PC-3 (cell line): ENCODE results near the gene CNTNAP2. TPM values are rescaled to one million over a fixed set of nuclear protein-coding genes. Genes with fewer than 3 reads are reported as not detected.
A peak's percentile ranks its signal among the peaks of the same experiment; 100 is the strongest.

Source experiments
- ATAC-seq: fragments of 200-7000 bp; cut with Tn5 transposase; 2 replicates; pipeline ENCODE4 v1.9.1; 2020; ENCODE audit warnings: mild to moderate bottlenecking, moderate library complexity
- BruUV-seq: library from RNA; stranded (reverse); fragments of 400-500 nt; replicated peaks from 2 replicates; lab custom pipeline; 2021; lab: Mats Ljungman, UMichigan
- CTCF ChIA-PET: fragments of 300-600 bp; sonication (Branson Sonifier 250); formaldehyde crosslinking; loops from one replicate; lab custom pipeline; 2022; ENCODE audit warnings: antibody characterized with exemption; lab: Charles Lee
- POLR2A ChIA-PET: fragments of 300-600 bp; sonication (Branson Sonifier 250); formaldehyde crosslinking; loops from one replicate; lab custom pipeline; 2022; ENCODE audit warnings: antibody characterized with exemption; ENCODE audit not compliant: unreplicated experiment; lab: Charles Lee
- DNase-seq: peaks from one replicate; pipeline ENCODE4 v3.0.0-alpha.2; 2015
- H2AFZ ChIP-seq: fragments of 300-600 bp; sonication (generic); 2 replicates; pipeline ENCODE4 v1.6.0; 2016; ENCODE audit warnings: antibody characterized with exemption, low read length
- H3F3A ChIP-seq: fragments of 300-600 bp; sonication (generic); one replicate; pipeline ENCODE4 v1.6.0; 2017; ENCODE audit warnings: antibody characterized with exemption, low read length, control low read depth, mild to moderate bottlenecking; ENCODE audit not compliant: unreplicated experiment
- H3K27ac ChIP-seq: fragments of 300-600 bp; sonication (generic); 2 replicates; pipeline ENCODE4 v1.5.1; 2016; ENCODE audit warnings: mild to moderate bottlenecking, low read length
- H3K27me3 ChIP-seq: fragments of 300-600 bp; sonication (generic); 2 replicates; pipeline ENCODE4 v1.6.1; 2016; ENCODE audit warnings: low read length, mixed read lengths
- H3K36me3 ChIP-seq: fragments of 300-600 bp; sonication (generic); 2 replicates; pipeline ENCODE4 v1.6.1; 2016; ENCODE audit warnings: low read depth, mixed run types, low read length, mixed read lengths
- H3K4me1 ChIP-seq: fragments of 300-600 bp; sonication (generic); 2 replicates; pipeline ENCODE4 v1.5.1; 2016; ENCODE audit warnings: low read length; ENCODE audit not compliant: insufficient read depth
- H3K4me2 ChIP-seq: fragments of 300-600 bp; sonication (generic); 2 replicates; pipeline ENCODE4 v1.6.0; 2016; ENCODE audit warnings: low read length
- H3K4me3 ChIP-seq: fragments of 300-600 bp; sonication (generic); 2 replicates; pipeline ENCODE4 v1.5.1; 2016; ENCODE audit warnings: mild to moderate bottlenecking, low read length, mixed read lengths
- H3K79me2 ChIP-seq: fragments of 300-600 bp; sonication (generic); 2 replicates; pipeline ENCODE4 v1.6.1; 2017; ENCODE audit warnings: low read length, mixed read lengths
- H3K9ac ChIP-seq: fragments of 300-600 bp; sonication (generic); 2 replicates; pipeline ENCODE4 v1.6.0; 2016; ENCODE audit warnings: mild to moderate bottlenecking, low read length
- H3K9me2 ChIP-seq: fragments of 300-600 bp; sonication (generic); replicated peaks from 2 replicates; pipeline ENCODE4 v1.6.1; 2016; ENCODE audit warnings: mixed run types, low read length, mixed read lengths
- H3K9me3 ChIP-seq: fragments of 300-600 bp; sonication (generic); 2 replicates; pipeline ENCODE4 v1.6.1; 2016; ENCODE audit warnings: low read length, mixed read lengths
- H4K20me1 ChIP-seq: fragments of 300-600 bp; sonication (generic); 2 replicates; pipeline ENCODE4 v1.6.1; 2016; ENCODE audit warnings: low read length, mixed read lengths
- EZH2 ChIP-seq: fragments of 300-600 bp; sonication (generic); IDR thresholded peaks from one replicate; pipeline ENCODE4 v1.6.1; 2017; ENCODE audit warnings: antibody characterized with exemption, mild to moderate bottlenecking, low read length; ENCODE audit not compliant: unreplicated experiment
- EZH2phosphoT487 ChIP-seq: fragments of 300-600 bp; sonication (generic); IDR thresholded peaks from 2 replicates; pipeline ENCODE4 v1.6.1; 2018; ENCODE audit warnings: mild to moderate bottlenecking, antibody characterized with exemption, low read length, borderline replicate concordance
- intact Hi-C: fragments of 100-400 bp; cut with micrococcal nuclease; formaldehyde crosslinking; loops from 2 replicates; pipeline ENCODE4 v1.9.0; 2023
- total RNA-seq: library from RNA; depleted of rRNA; stranded (reverse); fragments of >200 nt; gene quantifications from 2 replicates; pipeline ENCODE4 v1.2.3, GENCODE V29; 2014
- TF ChIP-seq, protein P1 (sequence below): fragments of 300-600 bp; sonication (generic); conservative IDR thresholded peaks from 2 replicates; pipeline ENCODE4 v1.5.1; 2017; ENCODE audit warnings: antibody characterized with exemption, low read depth, mild to moderate bottlenecking, low read length

Gene CNTNAP2
- total RNA-seq, 1 experiment from 2014 or later, result 1.5 TPM

DNA sequence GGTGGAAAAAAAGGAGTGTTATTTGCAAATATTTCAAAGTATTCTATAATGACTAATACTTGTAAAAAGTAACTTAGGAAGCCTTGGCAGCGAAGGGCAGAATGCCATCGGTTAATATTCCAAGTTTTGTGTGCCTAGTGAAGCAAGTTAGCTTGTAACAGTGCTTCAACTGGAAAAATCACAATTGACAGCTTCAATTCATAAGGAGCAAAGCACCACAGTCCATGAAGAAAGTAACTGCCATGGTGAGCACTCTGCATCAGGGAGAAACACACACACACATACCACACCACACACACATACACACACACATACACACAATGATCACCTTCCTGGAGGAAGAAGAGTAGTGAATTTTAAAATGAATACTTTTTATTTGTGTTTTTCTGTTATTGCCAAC lies 298.3 kb downstream of the CNTNAP2 start:
- Histone ChIP-seq H2AFZ (no peak overlapping the region), H3K79me2 (no peaks in the 10 kb centered on the region), H3K9ac (no peak overlapping the region), H3K4me3 (no peak overlapping the region), H3K4me1 (peaks cover 23% of the 10 kb centered on the region), H3K27me3 (no peaks in the 10 kb centered on the region), H3K4me2 (peak overlapping the region; percentile 41; the same call in 1 of the 2 replicates), H3K9me3 (no peaks in the 10 kb centered on the region), H3K27ac (peak overlapping the region; percentile 32; the same call in 1 of the 2 replicates), H3F3A (no peaks in the 10 kb centered on the region), H3K36me3 (no peaks in the 10 kb centered on the region), H3K9me2 (no peaks in the 10 kb centered on the region), H4K20me1 (no peaks in the 10 kb centered on the region)
- CTCF ChIA-PET, result no interaction called here
- peak; percentile 61 for ATAC-seq
- intact Hi-C loops, result loop anchor here (1.0 to 5.0 kb wide), 5 partner anchors 48 to 316 kb away; partner anchors contain the start of gene CNTNAP2
- POLR2A ChIA-PET, result interaction anchor here (0.6 kb wide), 1 partner anchor 299 kb away, joined by 3 read pairs; no protein-coding TSS in a partner anchor
- peak; percentile 53 for DNase-seq
- BruUV-seq, result no TSS peak
- TF ChIP-seq, protein P1, sequence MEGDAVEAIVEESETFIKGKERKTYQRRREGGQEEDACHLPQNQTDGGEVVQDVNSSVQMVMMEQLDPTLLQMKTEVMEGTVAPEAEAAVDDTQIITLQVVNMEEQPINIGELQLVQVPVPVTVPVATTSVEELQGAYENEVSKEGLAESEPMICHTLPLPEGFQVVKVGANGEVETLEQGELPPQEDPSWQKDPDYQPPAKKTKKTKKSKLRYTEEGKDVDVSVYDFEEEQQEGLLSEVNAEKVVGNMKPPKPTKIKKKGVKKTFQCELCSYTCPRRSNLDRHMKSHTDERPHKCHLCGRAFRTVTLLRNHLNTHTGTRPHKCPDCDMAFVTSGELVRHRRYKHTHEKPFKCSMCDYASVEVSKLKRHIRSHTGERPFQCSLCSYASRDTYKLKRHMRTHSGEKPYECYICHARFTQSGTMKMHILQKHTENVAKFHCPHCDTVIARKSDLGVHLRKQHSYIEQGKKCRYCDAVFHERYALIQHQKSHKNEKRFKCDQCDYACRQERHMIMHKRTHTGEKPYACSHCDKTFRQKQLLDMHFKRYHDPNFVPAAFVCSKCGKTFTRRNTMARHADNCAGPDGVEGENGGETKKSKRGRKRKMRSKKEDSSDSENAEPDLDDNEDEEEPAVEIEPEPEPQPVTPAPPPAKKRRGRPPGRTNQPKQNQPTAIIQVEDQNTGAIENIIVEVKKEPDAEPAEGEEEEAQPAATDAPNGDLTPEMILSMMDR, result no peak
- no peak for TF ChIP-seq EZH2
- no peak for TF ChIP-seq EZH2phosphoT487

GRCh38 chr7:146417176-146417575 lies 300.6 kb downstream of the CNTNAP2 start:
- BruUV-seq, result no TSS peak
- Histone ChIP-seq H3K4me1 (peaks cover 23% of the 10 kb centered on the region), H3K79me2 (no peaks in the 10 kb centered on the region), H3F3A (no peaks in the 10 kb centered on the region), H3K4me3 (no peak overlapping the region), H3K9me2 (no peaks in the 10 kb centered on the region), H3K4me2 (no peak overlapping the region), H4K20me1 (no peaks in the 10 kb centered on the region), H2AFZ (no peak overlapping the region), H3K36me3 (no peaks in the 10 kb centered on the region), H3K9me3 (no peaks in the 10 kb centered on the region), H3K27me3 (no peaks in the 10 kb centered on the region), H3K27ac (no peak overlapping the region), H3K9ac (no peak overlapping the region)
- POLR2A ChIA-PET, result no interaction called here
- CTCF ChIA-PET, result no interaction called here
- TF ChIP-seq, protein P1, result no peak
- TF ChIP-seq EZH2 (no peak), EZH2phosphoT487 (no peak)
- ATAC-seq (no peak), DNase-seq (no peak)
- intact Hi-C loops, result no loop called here

GRCh38 chr7:146423446-146423845 lies 306.8 kb downstream of the CNTNAP2 start:
- H3K27ac ChIP-seq, result no peak overlapping the region
- H3K27me3 ChIP-seq, result no peaks in the 10 kb centered on the region
- no peaks in the 10 kb centered on the region for H3K4me1 ChIP-seq
- no peaks in the 10 kb centered on the region for H3F3A ChIP-seq
- no peak overlapping the region for H2AFZ ChIP-seq
- no peaks in the 10 kb centered on the region for H4K20me1 ChIP-seq
- H3K36me3 ChIP-seq, result no peaks in the 10 kb centered on the region
- POLR2A ChIA-PET, result no interaction called here
- CTCF ChIA-PET, result no interaction called here
- no peaks in the 10 kb centered on the region for H3K79me2 ChIP-seq
- H3K4me2 ChIP-seq, result no peak overlapping the region
- H3K4me3 ChIP-seq, result no peak overlapping the region
- ATAC-seq (no peak), DNase-seq (no peak)
- no peak overlapping the region for H3K9ac ChIP-seq
- no peaks in the 10 kb centered on the region for H3K9me2 ChIP-seq
- no peak for TF ChIP-seq EZH2phosphoT487
- TF ChIP-seq, protein P1, result no peak
- no peak for TF ChIP-seq EZH2
- H3K9me3 ChIP-seq, result no peaks in the 10 kb centered on the region
- intact Hi-C loops, result no loop called here
- BruUV-seq, result no TSS peak
